ENCODE measurements around the gene STK32B. TPM values are rescaled to one million over a fixed set of nuclear protein-coding genes. Genes with fewer than 3 reads are reported as not detected.
A peak's percentile ranks its signal among the peaks of the same experiment; 100 is the strongest.

Gene STK32B
- total and polyA plus RNA-seq, 12 donors = 0.12 to 0.68 (median 0.34) TPM

GRCh38 chr4:5395781-5396180, 344.5 kb downstream of the STK32B start:
- WGBS, 2 donors = 79 to 83% methylated on average over 8 of the region's 8 CpGs
- Histone ChIP-seq H3K36me3 (no peaks in the 10 kb centered on the region), H3K9me3 (no peaks in the 10 kb centered on the region), H3K27ac (no peak overlapping the region), H3K4me1 (no peaks in the 10 kb centered on the region), H3K4me3 (no peak overlapping the region), H3K27me3 (no peaks in the 10 kb centered on the region)
- TF ChIP-seq, protein P1, sequence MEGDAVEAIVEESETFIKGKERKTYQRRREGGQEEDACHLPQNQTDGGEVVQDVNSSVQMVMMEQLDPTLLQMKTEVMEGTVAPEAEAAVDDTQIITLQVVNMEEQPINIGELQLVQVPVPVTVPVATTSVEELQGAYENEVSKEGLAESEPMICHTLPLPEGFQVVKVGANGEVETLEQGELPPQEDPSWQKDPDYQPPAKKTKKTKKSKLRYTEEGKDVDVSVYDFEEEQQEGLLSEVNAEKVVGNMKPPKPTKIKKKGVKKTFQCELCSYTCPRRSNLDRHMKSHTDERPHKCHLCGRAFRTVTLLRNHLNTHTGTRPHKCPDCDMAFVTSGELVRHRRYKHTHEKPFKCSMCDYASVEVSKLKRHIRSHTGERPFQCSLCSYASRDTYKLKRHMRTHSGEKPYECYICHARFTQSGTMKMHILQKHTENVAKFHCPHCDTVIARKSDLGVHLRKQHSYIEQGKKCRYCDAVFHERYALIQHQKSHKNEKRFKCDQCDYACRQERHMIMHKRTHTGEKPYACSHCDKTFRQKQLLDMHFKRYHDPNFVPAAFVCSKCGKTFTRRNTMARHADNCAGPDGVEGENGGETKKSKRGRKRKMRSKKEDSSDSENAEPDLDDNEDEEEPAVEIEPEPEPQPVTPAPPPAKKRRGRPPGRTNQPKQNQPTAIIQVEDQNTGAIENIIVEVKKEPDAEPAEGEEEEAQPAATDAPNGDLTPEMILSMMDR (IDR thresholded peaks at IDR 0.05) = no peak
- intact Hi-C loops (cut with DNase I) = no loop called here
- DNase-seq (no peak), ATAC-seq (no peak)

DNA sequence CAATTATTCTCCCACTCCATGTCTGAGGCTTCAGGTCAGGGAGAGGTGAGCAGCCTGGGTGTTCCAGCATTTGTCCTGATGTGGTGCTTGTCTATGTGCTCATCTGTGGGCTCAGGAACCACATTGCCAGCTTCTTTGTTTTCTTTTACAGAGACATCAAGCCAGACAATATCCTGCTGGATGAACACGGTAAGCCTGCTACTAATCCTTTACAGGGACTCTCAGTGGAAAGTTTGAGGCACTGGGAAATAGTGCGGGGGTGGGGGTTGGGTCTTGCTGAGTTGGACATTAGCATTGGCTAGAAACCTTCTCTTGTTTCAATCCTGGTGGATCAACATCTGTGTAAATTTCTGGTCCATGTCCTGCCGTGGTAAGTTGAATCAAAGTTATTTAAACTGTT, 346.8 kb downstream of the STK32B start:
- Histone ChIP-seq H3K4me1 (no peaks in the 10 kb centered on the region), H3K36me3 (no peaks in the 10 kb centered on the region), H3K27ac (no peak overlapping the region), H3K27me3 (no peaks in the 10 kb centered on the region), H3K9me3 (peaks cover 0 to 11% (median 0%) of the 10 kb centered on the region in 11 donors), H3K4me3 (no peak overlapping the region)
- ATAC-seq (no peak), DNase-seq (no peak)
- 67 to 68% methylated on average over 3 of the region's 3 CpGs for WGBS, 2 donors
- intact Hi-C loops (cut with DNase I) = no loop called here
- TF ChIP-seq, protein P1 (IDR thresholded peaks at IDR 0.05) = no peak

- DNase-seq (no peak), ATAC-seq (no peak)
- H3K4me1 ChIP-seq = no peaks in the 10 kb centered on the region
- intact Hi-C loops (cut with DNase I) = no loop called here
- H3K27me3 ChIP-seq = no peaks in the 10 kb centered on the region
- H3K36me3 ChIP-seq = no peaks in the 10 kb centered on the region
- WGBS, 2 donors = 71% methylated on average over 4 of the region's 4 CpGs
- no peak overlapping the region for H3K27ac ChIP-seq
- no peak overlapping the region for H3K4me3 ChIP-seq
- TF ChIP-seq, protein P1 (IDR thresholded peaks at IDR 0.05) = no peak
- H3K9me3 ChIP-seq = peaks cover 0 to 11% (median 0%) of the 10 kb centered on the region in 11 donors
These were observed 347.8 kb downstream of the STK32B start for GRCh38 chr4:5399124-5399523.

- DNase-seq (no peak), ATAC-seq (no peak)
- Histone ChIP-seq H3K36me3 (no peaks in the 10 kb centered on the region), H3K27me3 (no peaks in the 10 kb centered on the region), H3K27ac (no peak overlapping the region), H3K4me3 (no peak overlapping the region), H3K4me1 (no peaks in the 10 kb centered on the region), H3K9me3 (peaks cover 0 to 11% (median 0%) of the 10 kb centered on the region in 11 donors)
- TF ChIP-seq, protein P1 (IDR thresholded peaks at IDR 0.05) = peak in 8 of 9 donors; percentile 26 to 67 (median 60)
- intact Hi-C loops (cut with DNase I) = no loop called here
- WGBS, 2 donors = 50 to 53% methylated on average over 8 of the region's 8 CpGs
These were observed 348.6 kb downstream of the STK32B start for GRCh38 chr4:5399790-5400421.

Data from heart right ventricle (tissue), 16 donors.